Right cardiac atrium (tissue), 5 donors: Measurements from ENCODE around the gene ILDR2. TPM values are rescaled to one million over a fixed set of nuclear protein-coding genes. Genes with fewer than 3 reads are reported as not detected.
A peak's percentile ranks its signal among the peaks of the same experiment; 100 is the strongest.

Experiments
- ATAC-seq, 2 donors: fragments of 200-7000 bp; cut with Tn5 transposase; one replicate each; pipeline versions ENCODE4 v1.8.0 to v1.9.1; 2020; ENCODE audit warnings: moderate library complexity in 2 of 2, mild to moderate bottlenecking in 1 of 2
- DNase-seq, 3 donors: peaks; one replicate each; pipeline ENCODE4 v3.0.0-alpha.2; 2020
- H3K27ac ChIP-seq: one replicate; pipeline ENCODE4 v1.5.1; 2013; ENCODE audit warnings: mild to moderate bottlenecking, low read length, control low read depth, moderate library complexity
- H3K27me3 ChIP-seq: one replicate; pipeline ENCODE4 v1.6.1; 2013; ENCODE audit not compliant: control insufficient read depth, insufficient read depth
- H3K4me1 ChIP-seq: one replicate; pipeline ENCODE4 v1.6.1; 2013; ENCODE audit warnings: low read length; ENCODE audit not compliant: control insufficient read depth, insufficient read depth
- H3K4me3 ChIP-seq: one replicate; pipeline ENCODE4 v1.5.1; 2013; ENCODE audit warnings: low read length, control low read depth
- H3K9me3 ChIP-seq: one replicate; pipeline ENCODE4 v1.6.1; 2013; ENCODE audit warnings: low read length; ENCODE audit not compliant: control insufficient read depth
- WGBS: extraction: QIAGEN DNeasy Blood & Tissue Kit; methylation state at CpG from one replicate; pipeline ENCODE4 v1.1.7; 2013; 5-methylcytosine and 5-hydroxymethylcytosine counted together
- intact Hi-C, 4 donors: fragments of 100-400 bp; cut with DNase I; formaldehyde crosslinking; loops; one replicate each; pipeline versions ENCODE4 v1.11.0 to v1.14.0; 2022 to 2023
- polyA plus RNA-seq: library from polyadenylated mRNA; stranded (reverse); fragments of 200-250 nt; gene quantifications from one replicate; pipeline ENCODE4 v1.2.3, GENCODE V29; 2013
- total RNA-seq, 4 donors: library from RNA; stranded (reverse); fragmentation: NEBNext Ultra II Directional; extraction: Animal tissue kit (Norgen Biotek cat#: 25700); gene quantifications; one replicate each; pipeline ENCODE4 v1.2.1, GENCODE V29; 2021
- donor health status: healthy with polysubstance abuse.
- donor health status: DM: no; HTN: yes; CAD: no.
- donor health status: DM: no; HTN: no; CAD: no.
- donor health status: DM: no; HTN: yes; CAD: no; lungs with severe emphysema.
- donor health status: DM: yes; HTN: yes; CAD: no.

Gene ILDR2
- total and polyA plus RNA-seq, 5 donors, result 0.95 to 13.7 (median 3.4) TPM

GRCh38 chr1:166868639-166869038 is 106.7 kb downstream of the ILDR2 start:
- no peaks in the 10 kb centered on the region for H3K9me3 ChIP-seq
- H3K4me1 ChIP-seq, result peaks cover 4% of the 10 kb centered on the region
- no peak for DNase-seq
- H3K27me3 ChIP-seq, result no peaks in the 10 kb centered on the region
- 91% methylated on average over 7 of the region's 7 CpGs for WGBS
- no peak overlapping the region for H3K27ac ChIP-seq
- intact Hi-C loops, result no loop called here
- ATAC-seq, result peak in 1 of 2 donors; percentile 27
- no peak overlapping the region for H3K4me3 ChIP-seq

GRCh38 chr1:166865926-166866325 is 109.4 kb downstream of the ILDR2 start:
- H3K27me3 ChIP-seq, result no peaks in the 10 kb centered on the region
- DNase-seq (peak in 1 of 3 donors; percentile 65), ATAC-seq (peak; percentile 53 to 67)
- WGBS, result 55% methylated on average over 5 of the region's 5 CpGs
- no peak overlapping the region for H3K4me3 ChIP-seq
- H3K27ac ChIP-seq, result no peak overlapping the region
- no peaks in the 10 kb centered on the region for H3K9me3 ChIP-seq
- intact Hi-C loops, result no loop called here
- peaks cover 2% of the 10 kb centered on the region for H3K4me1 ChIP-seq

GRCh38 chr1:166859597-166859996 is 115.7 kb downstream of the ILDR2 start:
- Histone ChIP-seq H3K27me3 (no peaks in the 10 kb centered on the region), H3K4me3 (no peak overlapping the region), H3K9me3 (no peaks in the 10 kb centered on the region), H3K4me1 (no peaks in the 10 kb centered on the region), H3K27ac (no peak overlapping the region)
- no peak for DNase-seq
- intact Hi-C loops, result no loop called here
- ATAC-seq, result peak; percentile 29 to 45
- 74% methylated on average over 5 of the region's 5 CpGs for WGBS

GRCh38 chr1:166858726-166859419 is 116.5 kb downstream of the ILDR2 start:
- Histone ChIP-seq H3K27me3 (no peaks in the 10 kb centered on the region), H3K4me3 (no peak overlapping the region), H3K4me1 (no peaks in the 10 kb centered on the region), H3K9me3 (no peaks in the 10 kb centered on the region), H3K27ac (peak overlapping the region; percentile 23)
- WGBS, result 81% methylated on average over 7 of the region's 7 CpGs
- ATAC-seq (peak in 1 of 2 donors; percentile 38), DNase-seq (no peak)
- intact Hi-C loops, result no loop called here

Other genes with a start within 250 kb of the ILDR2 start
- 10 to 100 TPM; 17.6 to 23.1 (median 20.3) TPM for gene POGK, start 136.1 kb downstream of the ILDR2 start, total RNA-seq
- 8.6 TPM for gene POGK, start 136.1 kb downstream of the ILDR2 start, polyA plus RNA-seq
- 10 to 100 TPM in 3 of 4 donors, 1 to 10 TPM in 1; 9.9 to 10.7 (median 10.4) TPM for gene TADA1, start 99.3 kb downstream of the ILDR2 start, total RNA-seq
- gene TADA1, start 99.3 kb downstream of the ILDR2 start, polyA plus RNA-seq, result 8.1 TPM
- 1 to 10 TPM; 3.2 to 7.5 (median 5.2) TPM for gene MAEL, start 13.7 kb upstream of the ILDR2 start, total RNA-seq
- gene MAEL, start 13.7 kb upstream of the ILDR2 start, polyA plus RNA-seq, result 3.9 TPM
- under 1 TPM in 3 of 4 donors, not detected in 1; 0.11 to 0.31 (median 0.14) TPM for gene GPA33, start 114.8 kb upstream of the ILDR2 start, total RNA-seq
- 0.36 TPM for gene GPA33, start 114.8 kb upstream of the ILDR2 start, polyA plus RNA-seq
- gene STYXL2, start 118.5 kb upstream of the ILDR2 start, total RNA-seq, result 100 to 1,000 TPM in 3 of 4 donors, 10 to 100 TPM in 1; 94.1 to 144 (median 122) TPM
- gene STYXL2, start 118.5 kb upstream of the ILDR2 start, polyA plus RNA-seq, result 69.5 TPM
- 10 to 100 TPM in 2 of 4 donors, 1 to 10 TPM in 2; 8.9 to 12.5 (median 9.8) TPM for gene POU2F1, start 245.3 kb upstream of the ILDR2 start, total RNA-seq
- 3.2 TPM for gene POU2F1, start 245.3 kb upstream of the ILDR2 start, polyA plus RNA-seq